Measurements from ENCODE around the gene TMEM240. TPM values are rescaled to one million over a fixed set of nuclear protein-coding genes. Genes with fewer than 3 reads are reported as not detected.
"Not testable (repeated sequence)": the region's sequence is repeated elsewhere in the genome, so short reads cannot be mapped to it uniquely, and the experiment has no call there.

TMEM240 gene
- total and polyA plus RNA-seq, 10 of the 15 experiments (the other 5 are each of a cell fraction or from before 2014, with no cell fraction given), result 0.17 to 0.49 TPM; not detected in 8

- CTCF ChIA-PET, result interaction anchor here (0.6 to 3.4 kb wide), 16 partner anchors 10 to 200 kb away, joined by 3 to 17 read pairs (median 4); partner anchors contain the start of genes AURKAIP1, CCNL2 and DVL1
- intact Hi-C loops (cut with micrococcal nuclease; ENCODE audit: unreplicated experiment) (loop anchor here (2.0 to 10.0 kb wide), 2 partner anchors 65 to 131 kb away; partner anchors contain the start of gene AURKAIP1), in situ Hi-C loops (cut with MboI) (loop anchor here (5.0 kb wide), 1 partner anchor 103 kb away; no protein-coding TSS in a partner anchor)
- not testable (repeated sequence) for H3K4me3 ChIP-seq; BruUV-seq (replicated peaks); H3K9ac ChIP-seq (ENCODE audit: control insufficient read depth, insufficient read depth, low read length); H3K9me3 ChIP-seq (replicated peaks; ENCODE audit: control insufficient read depth, insufficient read depth, low read length); H3K27me3 ChIP-seq (replicated peaks in 1 of 2; ENCODE audit: control insufficient read depth in 2 of 2, insufficient read depth in 2 of 2, low read length in 1 of 2); H3K27ac ChIP-seq (ENCODE audit: control insufficient read depth, insufficient read depth); H3K4me1 ChIP-seq (ENCODE audit: control insufficient read depth, insufficient read depth, low read length); H3K79me2 ChIP-seq (ENCODE audit: control insufficient read depth, insufficient read depth, low read length); DNase-seq (ENCODE audit: low read depth, low spot score); H3K36me3 ChIP-seq (ENCODE audit: control insufficient read depth in 2 of 2, insufficient read depth in 2 of 2, low read length in 1 of 2); H4K20me1 ChIP-seq (ENCODE audit: control insufficient read depth, insufficient read depth)
- peak; percentile 35; the same call in 1 of the 2 replicates for TF ChIP-seq ATF7 (IDR thresholded peaks at IDR 0.05; ENCODE audit: low read depth)
- 0 out of 2 replicates have a peak, but pooled peaks have one; percentile 7 for TF ChIP-seq RAD21 (IDR thresholded peaks at IDR 0.05; ENCODE audit: insufficient read depth, low read depth, low read length)
- peak; percentile 33; the same call in 1 of the 2 replicates for TF ChIP-seq ZBTB40 (IDR thresholded peaks at IDR 0.05; ENCODE audit: borderline replicate concordance)
- TF ChIP-seq NBN (IDR thresholded peaks at IDR 0.05), result 0 out of 2 replicates have a peak, but pooled peaks have one; percentile 9
- peak; percentile 70 for TF ChIP-seq MEF2B (IDR thresholded peaks at IDR 0.05; ENCODE audit: partially characterized antibody, poor library complexity, severe bottlenecking)
- TF ChIP-seq RELA (IDR thresholded peaks at IDR 0.05; ENCODE audit: borderline replicate concordance, partially characterized antibody), result peak; percentile 49
- peak; percentile 51; the same call in 1 of the 2 replicates for TF ChIP-seq PAX5 (IDR thresholded peaks at IDR 0.05; ENCODE audit: borderline replicate concordance, low read depth, low read length)
- TF ChIP-seq, protein P1, sequence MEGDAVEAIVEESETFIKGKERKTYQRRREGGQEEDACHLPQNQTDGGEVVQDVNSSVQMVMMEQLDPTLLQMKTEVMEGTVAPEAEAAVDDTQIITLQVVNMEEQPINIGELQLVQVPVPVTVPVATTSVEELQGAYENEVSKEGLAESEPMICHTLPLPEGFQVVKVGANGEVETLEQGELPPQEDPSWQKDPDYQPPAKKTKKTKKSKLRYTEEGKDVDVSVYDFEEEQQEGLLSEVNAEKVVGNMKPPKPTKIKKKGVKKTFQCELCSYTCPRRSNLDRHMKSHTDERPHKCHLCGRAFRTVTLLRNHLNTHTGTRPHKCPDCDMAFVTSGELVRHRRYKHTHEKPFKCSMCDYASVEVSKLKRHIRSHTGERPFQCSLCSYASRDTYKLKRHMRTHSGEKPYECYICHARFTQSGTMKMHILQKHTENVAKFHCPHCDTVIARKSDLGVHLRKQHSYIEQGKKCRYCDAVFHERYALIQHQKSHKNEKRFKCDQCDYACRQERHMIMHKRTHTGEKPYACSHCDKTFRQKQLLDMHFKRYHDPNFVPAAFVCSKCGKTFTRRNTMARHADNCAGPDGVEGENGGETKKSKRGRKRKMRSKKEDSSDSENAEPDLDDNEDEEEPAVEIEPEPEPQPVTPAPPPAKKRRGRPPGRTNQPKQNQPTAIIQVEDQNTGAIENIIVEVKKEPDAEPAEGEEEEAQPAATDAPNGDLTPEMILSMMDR (IDR thresholded peaks at IDR 0.05 in 2 of 3, conservative IDR thresholded peaks at IDR 0.05 in 1 of 3; ENCODE audit: control insufficient read depth in 2 of 3, extremely low read depth in 1 of 3, insufficient read depth in 1 of 3, low read depth in 3 of 3, low read length in 3 of 3), result peak in 2 of 3 experiments; percentile 9 to 15; a peak in 1 of 6 replicates
- TF ChIP-seq, protein P2, sequence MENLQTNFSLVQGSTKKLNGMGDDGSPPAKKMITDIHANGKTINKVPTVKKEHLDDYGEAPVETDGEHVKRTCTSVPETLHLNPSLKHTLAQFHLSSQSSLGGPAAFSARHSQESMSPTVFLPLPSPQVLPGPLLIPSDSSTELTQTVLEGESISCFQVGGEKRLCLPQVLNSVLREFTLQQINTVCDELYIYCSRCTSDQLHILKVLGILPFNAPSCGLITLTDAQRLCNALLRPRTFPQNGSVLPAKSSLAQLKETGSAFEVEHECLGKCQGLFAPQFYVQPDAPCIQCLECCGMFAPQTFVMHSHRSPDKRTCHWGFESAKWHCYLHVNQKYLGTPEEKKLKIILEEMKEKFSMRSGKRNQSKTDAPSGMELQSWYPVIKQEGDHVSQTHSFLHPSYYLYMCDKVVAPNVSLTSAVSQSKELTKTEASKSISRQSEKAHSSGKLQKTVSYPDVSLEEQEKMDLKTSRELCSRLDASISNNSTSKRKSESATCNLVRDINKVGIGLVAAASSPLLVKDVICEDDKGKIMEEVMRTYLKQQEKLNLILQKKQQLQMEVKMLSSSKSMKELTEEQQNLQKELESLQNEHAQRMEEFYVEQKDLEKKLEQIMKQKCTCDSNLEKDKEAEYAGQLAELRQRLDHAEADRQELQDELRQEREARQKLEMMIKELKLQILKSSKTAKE (IDR thresholded peaks at IDR 0.05; ENCODE audit: low read depth, poor library complexity, severe bottlenecking), result peak; percentile 39
- 0 out of 2 replicates have a peak, but pooled peaks have one; percentile 34 for TF ChIP-seq ZNF207 (IDR thresholded peaks at IDR 0.05; ENCODE audit: borderline replicate concordance)
- WGBS (ENCODE audit: insufficient coverage, insufficient replicate concordance, low lambda C conversion rate, missing lambda C conversion rate), result 0% methylated on average over 16 of the region's 22 CpGs
- POLR2A ChIA-PET, result interaction anchor here (0.6 kb wide), 1 partner anchor 109 kb away, joined by 3 read pairs; no protein-coding TSS in a partner anchor
- SMC1A ChIA-PET (ENCODE audit: uncharacterized antibody, unreplicated experiment), result interaction anchor here (0.7 to 1.8 kb wide), 6 partner anchors 40 to 274 kb away, joined by 3 to 5 read pairs (median 3); partner anchors contain the start of gene AURKAIP1
- Histone ChIP-seq H3K4me2 (ENCODE audit: control insufficient read depth, insufficient read depth) (peak overlapping the region; percentile 11; the same call in 1 of the 2 replicates), H2AFZ (ENCODE audit: control insufficient read depth, low read depth, low read length) (peak overlapping the region; percentile 51)
- ATAC-seq (peak; percentile 86), FAIRE-seq (peak; percentile 77)
- RAD21 ChIA-PET (ENCODE audit: unreplicated experiment), result interaction anchor here (0.6 to 1.6 kb wide), 5 partner anchors 62 to 386 kb away, joined by 3 to 4 read pairs (median 3); partner anchors contain the start of gene AURKAIP1
These were observed 35.0 kb downstream of the TMEM240 start for GRCh38 chr1:1505366-1505798.

Measured in GM12878 (cell line).